Fibroblast of villous mesenchyme (primary cell): ENCODE results near the gene LIMK1. TPM values are rescaled to one million over a fixed set of nuclear protein-coding genes. Genes with fewer than 3 reads are reported as not detected.

ENCODE experiments used
- DNase-seq: peaks from one replicate; pipeline ENCODE4 v3.0.0-alpha.2; 2010; ENCODE audit warnings: low read depth
- H3K4me3 ChIP-seq: 2 replicates; pipeline ENCODE4 v1.5.1; 2011; ENCODE audit warnings: low read depth, mild to moderate bottlenecking, low read length
- total RNA-seq: library from RNA; depleted of rRNA; stranded (reverse); fragments of >200 nt; gene quantifications from 2 replicates; pipeline ENCODE4 v1.2.3, GENCODE V29; 2012
- TF ChIP-seq, protein P1 (sequence below): IDR thresholded peaks from 2 replicates; pipeline ENCODE4 v1.5.1; 2012; ENCODE audit warnings: low read depth, mild to moderate bottlenecking, low read length; ENCODE audit not compliant: insufficient read depth

The LIMK1 gene
- total RNA-seq, 1 donor, result 44.9 TPM

DNA sequence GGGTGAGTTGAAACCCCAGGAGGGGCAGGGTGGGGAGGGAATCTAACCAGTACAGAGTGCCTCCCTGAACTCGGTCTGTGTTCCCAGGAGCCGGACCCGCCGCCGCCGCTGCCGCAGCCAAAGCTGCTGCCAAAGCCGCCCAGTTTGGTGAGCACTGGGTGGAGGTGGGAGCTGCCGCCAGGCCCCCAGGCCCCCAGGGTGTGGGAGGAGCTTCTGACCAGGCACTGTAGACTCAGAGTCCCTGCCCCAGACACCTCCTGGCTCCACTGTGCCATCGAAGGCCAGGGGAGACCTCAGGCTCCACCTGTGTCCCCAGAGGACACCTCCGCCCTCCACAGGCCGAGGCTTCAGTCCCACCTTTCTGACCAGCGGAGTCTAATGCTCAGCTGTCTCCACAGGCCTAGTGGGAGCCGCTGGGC is 20.4 kb upstream of the LIMK1 start:
- no peak for DNase-seq
- TF ChIP-seq, protein P1, sequence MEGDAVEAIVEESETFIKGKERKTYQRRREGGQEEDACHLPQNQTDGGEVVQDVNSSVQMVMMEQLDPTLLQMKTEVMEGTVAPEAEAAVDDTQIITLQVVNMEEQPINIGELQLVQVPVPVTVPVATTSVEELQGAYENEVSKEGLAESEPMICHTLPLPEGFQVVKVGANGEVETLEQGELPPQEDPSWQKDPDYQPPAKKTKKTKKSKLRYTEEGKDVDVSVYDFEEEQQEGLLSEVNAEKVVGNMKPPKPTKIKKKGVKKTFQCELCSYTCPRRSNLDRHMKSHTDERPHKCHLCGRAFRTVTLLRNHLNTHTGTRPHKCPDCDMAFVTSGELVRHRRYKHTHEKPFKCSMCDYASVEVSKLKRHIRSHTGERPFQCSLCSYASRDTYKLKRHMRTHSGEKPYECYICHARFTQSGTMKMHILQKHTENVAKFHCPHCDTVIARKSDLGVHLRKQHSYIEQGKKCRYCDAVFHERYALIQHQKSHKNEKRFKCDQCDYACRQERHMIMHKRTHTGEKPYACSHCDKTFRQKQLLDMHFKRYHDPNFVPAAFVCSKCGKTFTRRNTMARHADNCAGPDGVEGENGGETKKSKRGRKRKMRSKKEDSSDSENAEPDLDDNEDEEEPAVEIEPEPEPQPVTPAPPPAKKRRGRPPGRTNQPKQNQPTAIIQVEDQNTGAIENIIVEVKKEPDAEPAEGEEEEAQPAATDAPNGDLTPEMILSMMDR, result no peak
- H3K4me3 ChIP-seq, result no peak overlapping the region

DNA sequence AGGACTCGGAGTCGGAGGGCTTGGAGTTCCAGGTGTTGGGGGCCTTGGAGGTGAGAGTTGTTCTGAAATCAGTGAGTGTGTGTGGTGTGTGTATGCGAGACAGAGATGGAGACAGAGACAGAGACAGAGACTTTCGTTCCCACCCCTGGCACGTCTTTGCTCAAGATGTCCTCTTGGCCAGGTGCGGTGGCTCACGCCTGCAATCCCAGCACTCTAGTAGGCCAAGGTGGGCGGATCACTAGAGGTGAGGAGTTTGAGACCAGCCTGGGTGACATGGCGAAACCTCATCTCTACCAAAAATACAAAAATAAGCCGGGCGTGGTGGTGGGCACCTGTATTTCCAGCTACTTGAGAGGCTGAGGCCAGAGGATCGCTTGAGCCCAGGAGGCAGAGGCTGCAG is 20.0 kb upstream of the LIMK1 start:
- TF ChIP-seq, protein P1, result no peak
- no peak for DNase-seq

DNA sequence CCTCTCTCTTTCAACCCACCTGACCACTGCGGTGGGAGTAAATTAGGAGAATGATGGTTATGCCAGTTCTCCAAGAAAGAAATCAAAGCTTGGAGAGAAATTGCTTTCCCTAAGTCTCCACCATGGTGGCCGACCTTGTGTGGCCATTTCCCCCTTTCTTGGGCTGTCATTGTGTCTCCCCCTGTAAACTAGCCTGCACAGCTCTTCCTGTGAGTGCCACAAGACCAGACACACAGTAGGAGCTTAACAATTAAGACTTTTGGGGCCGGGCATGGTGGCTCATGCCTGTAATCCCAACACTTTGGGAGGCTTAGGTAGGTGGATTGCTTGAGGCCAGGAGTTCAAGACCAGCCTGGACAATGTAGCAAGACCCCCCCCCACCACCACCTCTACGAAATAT is 18.9 kb upstream of the LIMK1 start:
- DNase-seq, result no peak
- no peak overlapping the region for H3K4me3 ChIP-seq
- TF ChIP-seq, protein P1, result no peak

More for the DNA sequence above, 20.0 kb upstream of the LIMK1 start:
- H3K4me3 ChIP-seq, result no peak overlapping the region

DNA sequence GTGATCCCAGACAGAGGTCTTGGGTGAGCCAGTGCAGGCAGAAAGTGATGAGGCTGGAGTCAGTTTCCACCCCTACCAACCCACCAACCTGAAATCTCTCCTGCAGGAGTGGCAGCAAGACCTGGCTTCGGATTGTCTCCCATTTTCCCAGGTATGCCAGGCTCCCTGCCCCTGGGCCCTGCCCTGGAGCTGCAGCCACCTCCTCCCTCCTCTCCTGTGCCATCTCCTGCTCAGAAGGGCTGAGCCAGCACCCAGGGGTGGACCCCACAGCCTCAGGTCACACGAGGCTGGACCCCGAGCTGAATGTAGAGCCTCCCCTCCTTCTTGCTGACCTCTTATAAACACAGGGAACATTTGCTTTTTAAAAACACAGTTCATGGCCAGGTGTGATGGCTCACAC is 17.0 kb upstream of the LIMK1 start:
- TF ChIP-seq, protein P1, result no peak

DNA sequence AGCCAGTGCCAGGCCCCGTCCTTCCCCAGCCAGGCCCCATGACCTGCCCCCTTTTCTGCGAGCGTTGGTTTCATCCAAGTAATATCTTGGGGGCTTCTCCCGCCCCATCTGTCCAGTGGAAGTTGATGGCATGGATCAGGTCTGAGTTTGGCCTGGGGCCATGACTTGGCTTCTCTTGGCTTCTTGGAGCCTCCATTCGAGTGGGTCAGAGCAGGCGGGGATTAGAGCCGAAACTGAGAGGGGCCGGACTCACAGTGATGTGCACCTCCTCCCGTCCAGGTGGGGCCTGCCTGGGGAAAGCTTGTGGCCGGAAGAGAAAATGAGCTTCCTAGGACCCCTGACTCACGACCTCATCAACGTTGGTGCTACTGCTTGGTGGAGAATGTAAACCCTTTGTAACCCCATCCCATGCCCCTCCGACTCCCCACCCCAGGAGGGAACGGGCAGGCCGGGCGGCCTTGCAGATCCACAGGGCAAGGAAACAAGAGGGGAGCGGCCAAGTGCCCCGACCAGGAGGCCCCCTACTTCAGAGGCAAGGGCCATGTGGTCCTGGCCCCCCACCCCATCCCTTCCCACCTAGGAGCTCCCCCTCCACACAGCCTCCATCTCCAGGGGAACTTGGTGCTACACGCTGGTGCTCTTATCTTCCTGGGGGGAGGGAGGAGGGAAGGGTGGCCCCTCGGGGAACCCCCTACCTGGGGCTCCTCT is 15.1 kb upstream of the LIMK1 start:
- TF ChIP-seq, protein P1, result no peak
- H3K4me3 ChIP-seq, result no peak overlapping the region
- no peak for DNase-seq

More for the DNA sequence above, 17.0 kb upstream of the LIMK1 start:
- no peak overlapping the region for H3K4me3 ChIP-seq
- DNase-seq, result no peak

DNA sequence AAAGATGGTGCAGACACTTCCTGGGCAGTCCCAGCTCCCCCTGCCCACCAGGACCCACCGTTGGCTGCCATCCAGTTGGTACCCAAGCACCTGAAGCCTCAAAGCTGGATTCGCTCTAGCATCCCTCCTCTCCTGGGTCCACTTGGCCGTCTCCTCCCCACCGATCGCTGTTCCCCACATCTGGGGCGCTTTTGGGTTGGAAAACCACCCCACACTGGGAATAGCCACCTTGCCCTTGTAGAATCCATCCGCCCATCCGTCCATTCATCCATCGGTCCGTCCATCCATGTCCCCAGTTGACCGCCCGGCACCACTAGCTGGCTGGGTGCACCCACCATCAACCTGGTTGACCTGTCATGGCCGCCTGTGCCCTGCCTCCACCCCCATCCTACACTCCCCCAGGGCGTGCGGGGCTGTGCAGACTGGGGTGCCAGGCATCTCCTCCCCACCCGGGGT is 14.5 kb upstream of the LIMK1 start:
- no peak for DNase-seq
- H3K4me3 ChIP-seq, result no peak overlapping the region
- TF ChIP-seq, protein P1, result no peak
